ENCODE data around the gene ZSWIM1.

- TF ChIP-seq CTCF (IDR thresholded peaks at IDR 0.05) (no peak), EZH2 (IDR thresholded peaks at IDR 0.05) (no peak), EZH2phosphoT487 (IDR thresholded peaks at IDR 0.05) (no peak)
Observed at GRCh38 chr20:45882469-45883099, 1.6 kb downstream of the ZSWIM1 start.
